ENCODE measurements around the gene SLCO4A1.

The SLCO4A1 gene

DNA sequence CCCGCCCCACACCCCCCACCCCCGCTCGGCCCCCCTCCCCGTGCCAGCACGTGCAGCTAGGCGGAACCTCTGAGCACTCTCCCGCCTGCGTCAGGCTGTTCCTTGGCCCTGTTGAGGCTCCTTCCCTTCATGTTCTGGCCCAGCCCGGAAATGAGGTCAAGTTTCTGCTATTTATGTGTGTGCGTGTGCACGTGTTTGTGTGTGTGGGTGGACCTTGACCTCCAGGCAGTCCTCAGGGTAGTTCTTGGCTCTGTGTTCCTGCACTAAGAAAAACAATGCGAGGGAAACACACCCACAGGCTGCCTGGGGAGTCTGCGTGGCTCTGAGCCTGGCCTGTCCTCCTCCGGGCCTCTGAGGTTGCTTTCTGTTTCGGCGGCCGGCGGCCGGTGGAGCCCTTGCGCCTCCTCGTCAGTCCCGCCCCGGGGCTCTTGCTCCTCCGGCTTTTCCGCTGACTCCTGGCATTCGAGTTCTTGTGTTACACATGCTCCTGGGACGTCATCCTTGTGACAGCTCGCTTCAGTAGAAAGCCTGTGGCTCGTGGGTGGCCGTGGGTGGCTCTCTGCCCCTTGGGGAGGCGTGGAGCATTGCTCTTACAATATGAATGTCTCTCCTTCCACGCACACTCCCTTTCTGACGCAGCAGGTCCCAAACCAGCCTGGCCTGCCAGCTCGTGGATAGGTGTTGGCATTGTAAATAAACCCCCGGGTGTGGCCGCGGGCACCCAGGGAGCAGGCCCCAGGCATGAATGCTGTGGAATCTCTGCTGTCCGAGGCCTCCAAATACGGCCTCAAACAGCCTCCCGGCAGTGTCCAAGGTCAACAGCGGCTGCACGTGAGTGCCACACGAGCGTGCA, 10.0 kb downstream of the SLCO4A1 start:
- Histone ChIP-seq H3K9ac (ENCODE audit: low read length) (peak overlapping the region; percentile 30), H3K4me1 (ENCODE audit: insufficient read depth, low read length) (peaks cover 13% of the 10 kb centered on the region), H3K4me3 (ENCODE audit: low read depth in 1 of 2, low read length in 2 of 2) (peak overlapping the region in 1 of 2 donors; percentile 43), H3K9me3 (ENCODE audit: low read length) (no peaks in the 10 kb centered on the region), H3K36me3 (ENCODE audit: insufficient read depth, low read length) (no peaks in the 10 kb centered on the region), H3K27me3 (ENCODE audit: control insufficient read depth in 1 of 2, insufficient read depth in 2 of 2, low read length in 2 of 2) (no peaks in the 10 kb centered on the region), H3K27ac (ENCODE audit: low read depth, low read length) (peak overlapping the region; percentile 76)

DNA sequence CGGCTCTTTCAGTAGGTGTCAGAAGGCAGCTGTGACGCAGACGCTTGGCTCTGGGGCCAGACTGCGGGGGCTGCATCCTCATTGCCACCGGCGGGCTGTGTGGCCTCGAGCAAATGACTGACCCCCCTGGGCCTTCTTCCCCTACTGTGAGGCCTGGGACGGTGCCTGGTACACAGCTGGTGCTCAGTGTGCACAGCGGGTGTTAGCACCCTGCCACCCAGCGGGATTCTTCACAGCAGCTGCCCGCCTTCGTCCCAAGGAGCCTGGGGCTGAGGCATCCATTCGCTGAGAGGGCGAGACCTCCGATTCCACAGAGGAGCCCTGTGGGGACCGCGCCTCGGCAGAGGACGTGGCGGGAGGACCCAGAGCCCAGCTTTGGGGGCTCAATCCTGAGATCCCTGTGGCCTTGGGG, 10.6 kb downstream of the SLCO4A1 start:
- H3K27ac ChIP-seq (ENCODE audit: low read depth, low read length), result peak overlapping the region; percentile 76
- H3K4me1 ChIP-seq (ENCODE audit: insufficient read depth, low read length), result peaks cover 13% of the 10 kb centered on the region
- no peaks in the 10 kb centered on the region for H3K9me3 ChIP-seq (ENCODE audit: low read length)
- peak overlapping the region; percentile 30 for H3K9ac ChIP-seq (ENCODE audit: low read length)
- no peaks in the 10 kb centered on the region for H3K36me3 ChIP-seq (ENCODE audit: insufficient read depth, low read length)
- H3K4me3 ChIP-seq (ENCODE audit: low read depth in 1 of 2, low read length in 2 of 2), result peak overlapping the region in 1 of 2 donors; percentile 43
- H3K27me3 ChIP-seq (ENCODE audit: control insufficient read depth in 1 of 2, insufficient read depth in 2 of 2, low read length in 2 of 2), result no peaks in the 10 kb centered on the region

DNA sequence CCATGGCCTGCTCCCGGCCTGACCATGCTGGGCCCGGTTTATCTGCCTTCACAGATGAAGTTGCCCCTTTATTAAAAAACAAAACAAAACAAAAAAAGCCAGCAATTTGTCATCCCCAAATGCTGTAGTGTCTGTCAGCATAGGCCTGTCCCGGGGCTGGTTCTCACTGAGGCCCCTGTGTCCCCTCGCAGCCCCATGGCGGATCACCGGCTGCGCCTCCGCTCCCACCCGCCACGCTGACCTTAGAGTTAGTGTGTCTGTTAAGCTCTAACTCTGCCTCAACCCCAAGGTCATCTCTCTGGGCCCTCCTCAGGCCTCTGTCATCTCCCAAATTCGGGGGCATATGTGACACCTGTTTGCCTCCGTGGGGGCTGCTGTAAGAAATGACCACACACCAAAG, 11.1 kb downstream of the SLCO4A1 start:
- H3K9ac ChIP-seq (ENCODE audit: low read length), result no peak overlapping the region
- no peaks in the 10 kb centered on the region for H3K9me3 ChIP-seq (ENCODE audit: low read length)
- no peak overlapping the region for H3K4me3 ChIP-seq (ENCODE audit: low read depth in 1 of 2, low read length in 2 of 2)
- H3K27me3 ChIP-seq (ENCODE audit: control insufficient read depth in 1 of 2, insufficient read depth in 2 of 2, low read length in 2 of 2), result no peaks in the 10 kb centered on the region
- peak overlapping the region; percentile 76 for H3K27ac ChIP-seq (ENCODE audit: low read depth, low read length)
- no peaks in the 10 kb centered on the region for H3K36me3 ChIP-seq (ENCODE audit: insufficient read depth, low read length)
- peaks cover 13% of the 10 kb centered on the region for H3K4me1 ChIP-seq (ENCODE audit: insufficient read depth, low read length)

DNA sequence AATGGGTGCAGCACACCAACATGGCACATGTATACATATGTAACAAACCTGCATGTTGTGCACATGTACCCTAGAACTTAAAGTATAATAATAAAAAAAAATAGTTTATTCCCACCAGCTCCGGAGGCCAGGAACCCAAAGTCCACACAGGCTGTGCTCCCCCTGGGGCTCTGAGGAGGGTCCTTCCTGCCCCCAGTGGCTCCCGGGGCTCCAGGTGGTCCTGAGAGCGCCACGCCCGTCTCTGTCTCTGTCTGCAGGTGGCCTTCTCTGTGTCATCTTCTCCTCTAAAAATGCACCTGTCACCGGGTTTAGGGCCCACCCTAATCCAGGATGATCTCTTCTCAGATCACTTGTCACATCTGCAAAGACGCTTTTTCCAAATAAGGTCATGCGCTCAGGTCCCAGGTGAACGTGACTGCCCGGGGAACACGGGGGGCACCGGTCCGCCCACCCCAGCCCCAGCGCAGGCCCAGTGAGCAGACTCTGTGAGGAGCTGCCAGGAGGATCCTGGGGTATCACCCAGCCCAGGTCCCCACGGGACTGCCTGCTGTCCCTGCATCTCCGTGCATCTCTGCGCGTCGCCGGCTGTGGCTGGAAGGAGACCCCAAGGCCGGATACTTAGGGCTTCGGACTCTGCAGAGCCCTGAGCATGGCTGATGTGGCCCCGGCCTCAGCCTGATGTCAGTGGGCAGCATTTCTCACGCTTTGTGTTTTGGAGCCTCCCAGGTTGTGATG, 11.8 kb downstream of the SLCO4A1 start:
- no peaks in the 10 kb centered on the region for H3K36me3 ChIP-seq (ENCODE audit: insufficient read depth, low read length)
- peaks cover 13% of the 10 kb centered on the region for H3K4me1 ChIP-seq (ENCODE audit: insufficient read depth, low read length)
- no peak overlapping the region for H3K9ac ChIP-seq (ENCODE audit: low read length)
- H3K9me3 ChIP-seq (ENCODE audit: low read length), result no peaks in the 10 kb centered on the region
- H3K27ac ChIP-seq (ENCODE audit: low read depth, low read length), result no peak overlapping the region
- no peaks in the 10 kb centered on the region for H3K27me3 ChIP-seq (ENCODE audit: control insufficient read depth in 1 of 2, insufficient read depth in 2 of 2, low read length in 2 of 2)
- no peak overlapping the region for H3K4me3 ChIP-seq (ENCODE audit: low read depth in 1 of 2, low read length in 2 of 2)

DNA sequence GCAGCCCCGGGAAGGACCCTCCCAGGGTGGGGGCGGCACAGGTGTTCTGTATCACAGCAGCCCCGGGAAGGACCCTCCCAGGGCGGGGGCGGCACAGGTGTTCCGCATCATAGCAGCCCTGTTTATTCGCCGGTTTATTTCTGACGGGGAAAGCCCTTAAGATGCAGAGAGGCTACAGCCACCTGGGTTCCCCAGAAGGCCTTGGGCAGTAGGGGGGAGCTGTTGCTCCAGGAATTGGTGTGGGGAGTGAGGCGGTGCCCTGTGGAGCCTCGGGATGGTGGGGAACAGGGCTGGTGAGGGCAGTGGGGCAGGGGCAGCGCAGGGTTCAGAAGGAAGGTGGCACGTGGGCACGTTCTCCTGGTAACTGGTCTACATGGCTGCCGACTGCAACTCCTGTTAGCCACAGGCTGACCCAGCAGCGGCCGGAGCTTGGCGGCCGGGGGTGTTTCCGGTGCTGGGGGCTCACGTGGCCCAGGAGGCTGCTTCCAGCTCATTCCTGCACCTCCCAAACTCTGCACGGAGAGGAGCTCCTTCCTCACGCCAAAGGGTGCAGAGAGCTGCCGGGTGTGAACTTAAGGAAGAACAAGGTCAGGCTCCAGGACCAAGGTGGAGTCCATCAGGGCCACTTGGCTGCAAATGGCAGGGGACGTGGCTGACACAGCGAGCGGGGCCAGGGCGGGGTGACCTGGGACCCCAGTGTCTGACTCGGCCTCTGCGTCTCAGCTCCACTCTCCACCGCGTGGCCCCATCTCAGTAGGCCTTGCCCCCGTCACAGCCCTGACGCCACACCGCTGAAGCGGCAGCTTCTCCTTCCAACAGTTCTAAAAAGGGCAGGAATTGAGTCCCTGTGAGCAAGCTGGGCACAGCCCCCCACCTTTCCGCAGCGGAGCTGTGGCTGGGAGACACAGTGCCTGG, 13.2 kb downstream of the SLCO4A1 start:
- Histone ChIP-seq H3K36me3 (ENCODE audit: insufficient read depth, low read length) (no peaks in the 10 kb centered on the region), H3K4me1 (ENCODE audit: insufficient read depth, low read length) (peaks cover 13% of the 10 kb centered on the region), H3K9me3 (ENCODE audit: low read length) (no peaks in the 10 kb centered on the region), H3K4me3 (ENCODE audit: low read depth in 1 of 2, low read length in 2 of 2) (no peak overlapping the region), H3K27me3 (ENCODE audit: control insufficient read depth in 1 of 2, insufficient read depth in 2 of 2, low read length in 2 of 2) (no peaks in the 10 kb centered on the region), H3K27ac (ENCODE audit: low read depth, low read length) (no peak overlapping the region), H3K9ac (ENCODE audit: low read length) (no peak overlapping the region)

DNA sequence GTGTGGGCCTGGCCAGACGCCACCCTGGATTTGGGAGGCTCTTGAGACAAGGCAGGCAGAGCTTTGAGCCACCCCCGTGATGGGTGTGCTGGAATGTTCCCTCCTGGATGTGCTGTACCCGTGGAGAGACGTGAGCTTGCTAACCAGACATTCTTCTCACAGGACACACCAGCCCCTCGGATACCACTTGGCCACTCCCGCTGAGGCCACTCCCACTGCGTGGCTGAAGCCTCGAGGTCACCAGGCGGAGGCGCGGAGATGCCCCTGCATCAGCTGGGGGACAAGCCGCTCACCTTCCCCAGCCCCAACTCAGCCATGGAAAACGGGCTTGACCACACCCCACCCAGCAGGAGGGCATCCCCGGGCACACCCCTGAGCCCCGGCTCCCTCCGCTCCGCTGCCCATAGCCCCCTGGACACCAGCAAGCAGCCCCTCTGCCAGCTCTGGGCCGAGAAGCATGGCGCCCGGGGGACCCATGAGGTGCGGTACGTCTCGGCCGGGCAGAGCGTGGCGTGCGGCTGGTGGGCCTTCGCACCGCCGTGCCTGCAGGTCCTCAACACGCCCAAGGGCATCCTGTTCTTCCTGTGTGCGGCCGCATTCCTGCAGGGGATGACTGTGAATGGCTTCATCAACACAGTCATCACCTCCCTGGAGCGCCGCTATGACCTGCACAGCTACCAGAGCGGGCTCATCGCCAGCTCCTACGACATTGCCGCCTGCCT, 14.1 kb downstream of the SLCO4A1 start:
- Histone ChIP-seq H3K9me3 (ENCODE audit: low read length) (no peaks in the 10 kb centered on the region), H3K36me3 (ENCODE audit: insufficient read depth, low read length) (no peaks in the 10 kb centered on the region), H3K4me1 (ENCODE audit: insufficient read depth, low read length) (peaks cover 13% of the 10 kb centered on the region), H3K9ac (ENCODE audit: low read length) (no peak overlapping the region), H3K27ac (ENCODE audit: low read depth, low read length) (no peak overlapping the region), H3K27me3 (ENCODE audit: control insufficient read depth in 1 of 2, insufficient read depth in 2 of 2, low read length in 2 of 2) (peaks cover 0 to 3% of the 10 kb centered on the region in 2 donors), H3K4me3 (ENCODE audit: low read depth in 1 of 2, low read length in 2 of 2) (no peak overlapping the region)

DNA sequence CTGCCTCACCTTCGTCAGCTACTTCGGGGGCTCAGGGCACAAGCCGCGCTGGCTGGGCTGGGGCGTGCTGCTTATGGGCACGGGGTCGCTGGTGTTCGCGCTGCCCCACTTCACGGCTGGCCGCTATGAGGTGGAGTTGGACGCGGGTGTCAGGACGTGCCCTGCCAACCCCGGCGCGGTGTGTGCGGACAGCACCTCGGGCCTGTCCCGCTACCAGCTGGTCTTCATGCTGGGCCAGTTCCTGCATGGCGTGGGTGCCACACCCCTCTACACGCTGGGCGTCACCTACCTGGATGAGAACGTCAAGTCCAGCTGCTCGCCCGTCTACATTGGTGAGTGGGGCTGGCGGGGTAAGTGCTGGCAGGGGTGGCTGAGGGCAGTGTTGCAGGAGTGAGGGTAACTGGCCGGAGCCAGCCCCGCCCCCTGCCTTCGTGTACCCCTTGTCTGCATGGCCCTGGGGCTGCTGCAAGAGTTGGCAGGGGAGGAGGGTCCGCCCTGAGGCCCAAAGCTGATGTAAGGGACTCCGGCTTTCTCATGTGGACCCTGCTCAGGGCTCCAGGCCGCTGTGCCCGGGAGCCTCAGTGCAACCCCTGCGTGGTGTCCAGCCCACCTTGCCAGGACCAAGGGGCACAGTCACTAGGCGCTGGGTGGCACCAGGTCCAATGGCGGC, 14.8 kb downstream of the SLCO4A1 start:
- Histone ChIP-seq H3K9me3 (ENCODE audit: low read length) (no peaks in the 10 kb centered on the region), H3K9ac (ENCODE audit: low read length) (no peak overlapping the region)

DNA sequence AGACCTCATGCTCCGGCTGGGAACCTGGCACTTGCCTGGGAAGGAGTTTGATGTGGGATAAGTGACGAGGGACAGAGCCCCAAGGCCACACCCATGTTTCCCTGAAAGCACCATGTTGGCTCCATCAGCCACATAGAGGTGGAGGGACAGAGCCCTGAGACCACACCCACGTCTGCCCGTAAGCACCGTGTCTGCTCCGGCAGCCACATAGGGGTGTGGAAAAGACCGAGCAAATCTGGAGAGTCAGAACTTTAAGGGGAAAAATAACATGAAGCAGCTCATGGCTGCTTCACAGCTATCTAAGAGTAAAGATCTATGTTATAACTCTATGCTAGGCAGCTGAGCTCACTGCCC, 15.3 kb downstream of the SLCO4A1 start:
- Histone ChIP-seq H3K4me1 (ENCODE audit: insufficient read depth, low read length) (peaks cover 9% of the 10 kb centered on the region), H3K9ac (ENCODE audit: low read length) (no peak overlapping the region), H3K4me3 (ENCODE audit: low read depth in 1 of 2, low read length in 2 of 2) (no peak overlapping the region), H3K36me3 (ENCODE audit: insufficient read depth, low read length) (no peaks in the 10 kb centered on the region), H3K27me3 (ENCODE audit: control insufficient read depth in 1 of 2, insufficient read depth in 2 of 2, low read length in 2 of 2) (peaks cover 0 to 3% of the 10 kb centered on the region in 2 donors), H3K9me3 (ENCODE audit: low read length) (no peaks in the 10 kb centered on the region), H3K27ac (ENCODE audit: low read depth, low read length) (no peak overlapping the region)

More for the DNA sequence above, 14.8 kb downstream of the SLCO4A1 start:
- Histone ChIP-seq H3K27me3 (ENCODE audit: control insufficient read depth in 1 of 2, insufficient read depth in 2 of 2, low read length in 2 of 2) (peaks cover 0 to 3% of the 10 kb centered on the region in 2 donors), H3K27ac (ENCODE audit: low read depth, low read length) (no peak overlapping the region), H3K36me3 (ENCODE audit: insufficient read depth, low read length) (no peaks in the 10 kb centered on the region), H3K4me1 (ENCODE audit: insufficient read depth, low read length) (peaks cover 13% of the 10 kb centered on the region), H3K4me3 (ENCODE audit: low read depth in 1 of 2, low read length in 2 of 2) (no peak overlapping the region)

DNA sequence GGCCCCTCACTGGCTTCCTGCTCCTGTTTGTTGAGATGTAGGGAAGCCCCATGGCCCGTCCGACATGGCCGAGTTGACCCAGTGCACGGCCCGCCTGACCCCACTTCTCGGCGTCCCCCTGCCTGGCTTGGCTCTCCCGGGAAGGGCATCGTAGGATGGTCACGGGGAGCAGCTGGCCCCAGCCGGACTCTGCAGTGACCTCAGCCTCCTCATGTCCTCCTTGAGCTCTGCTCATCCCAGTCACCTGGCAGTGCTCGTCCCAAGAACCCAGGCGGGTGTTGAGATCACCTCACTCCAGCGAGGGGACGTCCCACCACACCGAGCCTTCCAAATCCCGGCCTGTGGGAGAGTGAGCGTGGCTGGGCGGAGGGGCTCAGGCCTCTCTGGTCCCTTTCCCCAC, 15.7 kb downstream of the SLCO4A1 start:
- Histone ChIP-seq H3K9me3 (ENCODE audit: low read length) (no peaks in the 10 kb centered on the region), H3K4me1 (ENCODE audit: insufficient read depth, low read length) (peaks cover 5% of the 10 kb centered on the region), H3K9ac (ENCODE audit: low read length) (no peak overlapping the region), H3K36me3 (ENCODE audit: insufficient read depth, low read length) (no peaks in the 10 kb centered on the region), H3K4me3 (ENCODE audit: low read depth in 1 of 2, low read length in 2 of 2) (no peak overlapping the region), H3K27ac (ENCODE audit: low read depth, low read length) (no peak overlapping the region), H3K27me3 (ENCODE audit: control insufficient read depth in 1 of 2, insufficient read depth in 2 of 2, low read length in 2 of 2) (peaks cover 0 to 3% of the 10 kb centered on the region in 2 donors)

DNA sequence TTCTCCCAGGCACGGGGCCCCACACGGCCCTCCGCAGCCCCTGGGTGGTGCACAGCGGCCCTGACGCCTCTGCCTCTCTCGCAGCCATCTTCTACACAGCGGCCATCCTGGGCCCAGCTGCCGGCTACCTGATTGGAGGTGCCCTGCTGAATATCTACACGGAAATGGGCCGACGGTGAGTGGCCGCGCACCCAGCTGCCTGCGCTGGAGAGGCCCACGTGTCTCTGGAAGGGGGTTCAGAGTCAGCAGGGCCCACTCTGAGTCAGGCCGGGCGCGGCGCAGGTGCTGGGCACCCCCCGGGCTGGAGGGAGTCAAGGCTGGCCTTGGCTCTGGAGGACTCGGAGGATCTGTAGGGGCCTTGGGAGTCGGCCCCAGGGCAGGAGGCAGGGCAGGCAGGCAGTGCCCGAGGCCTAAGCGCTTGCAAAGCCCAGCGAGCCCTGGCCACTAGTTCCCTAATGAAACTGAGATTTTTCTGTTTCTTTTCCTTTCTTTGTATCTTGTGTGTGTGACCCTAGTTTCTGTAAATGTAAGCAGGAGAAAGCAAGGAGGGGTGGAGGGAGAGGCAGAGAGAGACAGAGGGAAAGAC, 16.4 kb downstream of the SLCO4A1 start:
- Histone ChIP-seq H3K27ac (ENCODE audit: low read depth, low read length) (no peak overlapping the region), H3K4me1 (ENCODE audit: insufficient read depth, low read length) (no peaks in the 10 kb centered on the region), H3K36me3 (ENCODE audit: insufficient read depth, low read length) (no peaks in the 10 kb centered on the region)

More for the DNA sequence above, 16.4 kb downstream of the SLCO4A1 start:
- H3K9ac ChIP-seq (ENCODE audit: low read length), result no peak overlapping the region
- H3K9me3 ChIP-seq (ENCODE audit: low read length), result no peaks in the 10 kb centered on the region
- H3K27me3 ChIP-seq (ENCODE audit: control insufficient read depth in 1 of 2, insufficient read depth in 2 of 2, low read length in 2 of 2), result peaks cover 0 to 3% of the 10 kb centered on the region in 2 donors
- H3K4me3 ChIP-seq (ENCODE audit: low read depth in 1 of 2, low read length in 2 of 2), result no peak overlapping the region

Data from muscle layer of colon (tissue), 2 donors.